HAP-1 (cell line): ENCODE results near the gene KBTBD7.

Source experiments
- DNase-seq, 2 experiments: peaks; one replicate each; pipeline ENCODE4 v3.0.0-alpha.2; 2016 to 2020; ENCODE audit warnings: low spot score in 2 of 2
- H3K27me3 ChIP-seq: fragments of 250-450 bp; sonication (Bioruptor Pico); 2 replicates; pipeline ENCODE4 v1.5.1; 2020; ENCODE audit warnings: low read depth, mild to moderate bottlenecking, moderate library complexity
- H3K36me3 ChIP-seq: fragments of 250-450 bp; sonication (Bioruptor Pico); replicated peaks from 2 replicates; pipeline ENCODE4 v1.5.1; 2020; ENCODE audit warnings: mild to moderate bottlenecking
- H3K4me1 ChIP-seq: fragments of 250-450 bp; sonication (Bioruptor Pico); 2 replicates; pipeline ENCODE4 v1.5.1; 2020; ENCODE audit warnings: mild to moderate bottlenecking
- H3K4me3 ChIP-seq: fragments of 250-450 bp; sonication (Bioruptor Pico); 2 replicates; pipeline ENCODE4 v1.5.1; 2020; ENCODE audit warnings: mild to moderate bottlenecking, moderate library complexity
- H3K9me3 ChIP-seq: fragments of 250-450 bp; sonication (Bioruptor Pico); 2 replicates; pipeline ENCODE4 v1.5.1; 2020; ENCODE audit warnings: mild to moderate bottlenecking, moderate library complexity
- in situ Hi-C: fragments of 300-500 bp; cut with MboI; formaldehyde crosslinking; loops from 3 replicates; pipeline ENCODE4 v1.14.3; 2020; ENCODE audit warnings: low sequenced_read_pairs, inconsistent platforms, mixed read lengths

KBTBD7 gene

DNA sequence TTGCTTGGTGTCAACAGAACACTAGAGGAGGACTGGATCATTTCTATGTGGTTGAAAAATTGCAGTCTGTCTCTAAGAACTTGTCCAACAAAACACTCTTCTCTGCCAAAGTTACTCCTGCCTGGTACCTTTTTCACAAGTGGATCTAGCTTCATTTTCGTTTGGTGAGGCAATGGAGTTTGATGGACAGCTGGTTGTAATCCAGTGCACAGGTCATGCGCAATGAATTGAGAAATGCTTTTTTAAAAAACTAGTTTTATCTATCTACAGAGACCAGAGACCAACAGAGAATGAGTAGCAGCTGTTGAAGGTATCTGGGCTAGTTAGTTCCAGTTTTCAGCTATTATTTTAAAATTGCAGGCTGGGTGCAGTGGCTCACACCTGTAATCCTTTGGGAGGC, 49.8 kb downstream of the KBTBD7 start:
- no peaks in the 10 kb centered on the region for H3K27me3 ChIP-seq
- in situ Hi-C loops = no loop called here

More for the DNA sequence above, 49.8 kb downstream of the KBTBD7 start:
- H3K36me3 ChIP-seq = no peaks in the 10 kb centered on the region
- no peaks in the 10 kb centered on the region; the same call in 1 of the 2 replicates for H3K4me1 ChIP-seq
- peaks cover 15% of the 10 kb centered on the region; the same call in 1 of the 2 replicates for H3K9me3 ChIP-seq
- no peak overlapping the region for H3K4me3 ChIP-seq
- no peak for DNase-seq
